GM21526 (cell line): Measurements from ENCODE around the gene SIX2.
"Not testable (repeated sequence)": the region's sequence is repeated elsewhere in the genome, so short reads cannot be mapped to it uniquely, and the experiment has no call there.

ENCODE experiments used
- ATAC-seq: cut with Tn5 transposase; IDR thresholded peaks from one replicate; pipeline ENCODE4 v1.9.1; 2021; ENCODE audit warnings: moderate library complexity; ENCODE audit not compliant: unreplicated experiment, low FRiP score

SIX2 gene

GRCh38 chr2:45009303-45009927 lies at the start of gene SIX2:
Gene SIX2 (minus strand): TSS chr2:45009452. CDS start chr2:45009110, 342 bp downstream.
- no peak for ATAC-seq

GRCh38 chr2:45055162-45055605 lies 45.9 kb upstream of the SIX2 start:
- no peak for ATAC-seq

- ATAC-seq = no peak
Measured at GRCh38 chr2:45053966-45054365, 44.7 kb upstream of the SIX2 start.

GRCh38 chr2:45052388-45052928 lies 43.2 kb upstream of the SIX2 start:
- ATAC-seq = no peak

GRCh38 chr2:45049569-45050336 lies 40.5 kb upstream of the SIX2 start:
- no peak for ATAC-seq

GRCh38 chr2:45047301-45047700 lies 38.0 kb upstream of the SIX2 start:
- ATAC-seq = no peak

GRCh38 chr2:45046786-45047185 lies 37.5 kb upstream of the SIX2 start:
- ATAC-seq = no peak

GRCh38 chr2:45045706-45046105 lies 36.5 kb upstream of the SIX2 start:
- ATAC-seq = no peak

- ATAC-seq = no peak
Measured at GRCh38 chr2:45044916-45045315, 35.7 kb upstream of the SIX2 start.

GRCh38 chr2:45043174-45043573 lies 33.9 kb upstream of the SIX2 start:
- ATAC-seq = no peak

- no peak for ATAC-seq
Measured at GRCh38 chr2:45042401-45042800, 33.1 kb upstream of the SIX2 start.

- no peak for ATAC-seq
Measured at GRCh38 chr2:45040786-45041185, 31.5 kb upstream of the SIX2 start.

GRCh38 chr2:45039804-45040203 lies 30.6 kb upstream of the SIX2 start:
- not testable (repeated sequence) for ATAC-seq

GRCh38 chr2:45038861-45039260 lies 29.6 kb upstream of the SIX2 start:
- not testable (repeated sequence) for ATAC-seq

GRCh38 chr2:45033302-45033701 lies 24.1 kb upstream of the SIX2 start:
- no peak for ATAC-seq

- ATAC-seq = no peak
Measured at GRCh38 chr2:45031028-45031427, 21.8 kb upstream of the SIX2 start.

- ATAC-seq = no peak
Measured at GRCh38 chr2:45030553-45030952, 21.3 kb upstream of the SIX2 start.

- no peak for ATAC-seq
Measured at GRCh38 chr2:45029215-45029614, 20.0 kb upstream of the SIX2 start.

GRCh38 chr2:45028276-45028675 lies 19.0 kb upstream of the SIX2 start:
- ATAC-seq = no peak

- no peak for ATAC-seq
Measured at GRCh38 chr2:45026924-45027450, 17.7 kb upstream of the SIX2 start.

GRCh38 chr2:45024600-45025291 lies 15.5 kb upstream of the SIX2 start:
- ATAC-seq = no peak
